Fibroblast of pulmonary artery (primary cell): ENCODE data around the gene SAMD14.

Experiments used
- DNase-seq: peaks from one replicate; pipeline ENCODE4 v3.0.0-alpha.2; 2010; ENCODE audit warnings: low read depth
- H3K4me3 ChIP-seq: replicated peaks from 2 replicates; pipeline ENCODE4 v1.5.1; 2011; ENCODE audit warnings: low read depth, mild to moderate bottlenecking, control low read depth, low read length, moderate library complexity
- CTCF ChIP-seq: IDR thresholded peaks from 2 replicates; pipeline ENCODE4 v1.5.1; 2011; ENCODE audit warnings: mild to moderate bottlenecking, control low read depth, low read length, inconsistent platforms; ENCODE audit errors: missing control alignments

The SAMD14 gene

GRCh38 chr17:50072925-50073324 is 57.0 kb downstream of the SAMD14 start:
- no peak overlapping the region for H3K4me3 ChIP-seq
- no peak for DNase-seq
- TF ChIP-seq CTCF, result no peak

GRCh38 chr17:50072130-50072529 is 57.8 kb downstream of the SAMD14 start:
- no peak for TF ChIP-seq CTCF
- no peak overlapping the region for H3K4me3 ChIP-seq
- no peak for DNase-seq

GRCh38 chr17:50071692-50072091 is 58.3 kb downstream of the SAMD14 start:
- TF ChIP-seq CTCF, result no peak
- no peak for DNase-seq

GRCh38 chr17:50070908-50071680 is 58.9 kb downstream of the SAMD14 start:
- DNase-seq, result no peak
- no peak overlapping the region for H3K4me3 ChIP-seq
- no peak for TF ChIP-seq CTCF

More at GRCh38 chr17:50071692-50072091, 58.3 kb downstream of the SAMD14 start:
- H3K4me3 ChIP-seq, result no peak overlapping the region

GRCh38 chr17:50067996-50068395 is 62.0 kb downstream of the SAMD14 start:
- H3K4me3 ChIP-seq, result no peak overlapping the region
- no peak for DNase-seq
- TF ChIP-seq CTCF, result no peak

- no peak overlapping the region for H3K4me3 ChIP-seq
- no peak for DNase-seq
- TF ChIP-seq CTCF, result no peak
Measured at GRCh38 chr17:50066995-50067394, 63.0 kb downstream of the SAMD14 start.

GRCh38 chr17:50065056-50065455 is 64.9 kb downstream of the SAMD14 start:
- H3K4me3 ChIP-seq, result no peak overlapping the region

More at GRCh38 chr17:50065056-50065455, 64.9 kb downstream of the SAMD14 start:
- no peak for TF ChIP-seq CTCF
- DNase-seq, result no peak
